GM12878 (cell line): ENCODE results near the gene TNS4. TPM values are rescaled to one million over a fixed set of nuclear protein-coding genes. Genes with fewer than 3 reads are reported as not detected.

Source experiments
- ATF7 ChIP-seq: fragments of 450-650 bp; IDR thresholded peaks from 2 replicates; pipeline ENCODE4 v1.6.1; 2016; ENCODE audit warnings: low read depth, mild to moderate bottlenecking
- CBX5 ChIP-seq: sonication (generic); IDR thresholded peaks from 2 replicates; pipeline ENCODE4 v1.6.1; 2016; ENCODE audit warnings: low read depth, moderate library complexity, mild to moderate bottlenecking, inconsistent platforms
- CTCF ChIP-seq, 3 experiments: IDR thresholded peaks in 2 of 3; conservative IDR thresholded peaks in 1 of 3; 2 replicates each; pipeline ENCODE4 v1.5.1; 2011; ENCODE audit warnings: low read depth in 3 of 3, low read length in 3 of 3, mild to moderate bottlenecking in 3 of 3, control low read depth in 2 of 3, moderate library complexity in 2 of 3, inconsistent platforms in 1 of 3, mixed read lengths in 1 of 3; ENCODE audit not compliant: control insufficient read depth in 2 of 3, insufficient read depth in 1 of 3; ENCODE audit errors: extremely low read depth in 1 of 3
- EED ChIP-seq: sonication (generic); IDR thresholded peaks from 2 replicates; pipeline ENCODE4 v1.6.1; 2016; ENCODE audit warnings: antibody characterized with exemption, low read depth
- IKZF1 ChIP-seq: fragments of 450-650 bp; conservative IDR thresholded peaks from 2 replicates; pipeline ENCODE4 v1.6.1; 2017; ENCODE audit warnings: antibody characterized with exemption, mild to moderate bottlenecking
- MEF2A ChIP-seq: IDR thresholded peaks from 2 replicates; pipeline ENCODE4 v1.6.1; 2011; ENCODE audit warnings: low read depth, mild to moderate bottlenecking, low read length, moderate library complexity; ENCODE audit not compliant: insufficient read depth
- MXI1 ChIP-seq: fragments of 150-350 bp; IDR thresholded peaks from 2 replicates; pipeline ENCODE4 v1.6.1; 2011; ENCODE audit warnings: low read depth, mild to moderate bottlenecking, inconsistent platforms, low read length, improper control_type of control experiment
- POLR2A ChIP-seq: IDR thresholded peaks from 2 replicates; pipeline ENCODE4 v1.6.1; 2011; ENCODE audit warnings: low read depth, mild to moderate bottlenecking, low read length
- PRDM15 ChIP-seq: fragments of 450-650 bp; formaldehyde crosslinking; IDR thresholded peaks from 2 replicates; pipeline ENCODE4 v1.4.0; 2020; ENCODE audit warnings: mild to moderate bottlenecking, moderate library complexity
- RCOR1 ChIP-seq: conservative IDR thresholded peaks from 2 replicates; pipeline ENCODE4 v1.6.1; 2012; ENCODE audit warnings: low read depth, low read length, improper control_type of control experiment
- SIX5 ChIP-seq: IDR thresholded peaks from 2 replicates; pipeline ENCODE4 v1.6.1; 2011; ENCODE audit warnings: mild to moderate bottlenecking, low read depth, low read length, moderate library complexity; ENCODE audit not compliant: severe bottlenecking
- SMAD5 ChIP-seq: IDR thresholded peaks from 2 replicates; pipeline ENCODE4 v1.6.1; 2016; ENCODE audit warnings: antibody characterized with exemption, low read depth
- SMC3 ChIP-seq: IDR thresholded peaks from 2 replicates; pipeline ENCODE4 v1.6.1; 2011; ENCODE audit warnings: low read length, improper control_type of control experiment, borderline replicate concordance
- SREBF1 ChIP-seq: IDR thresholded peaks from 2 replicates; pipeline ENCODE4 v1.6.1; 2012; ENCODE audit warnings: mild to moderate bottlenecking, low read length
- SUZ12 ChIP-seq: fragments of 200-600 bp; sonication (generic); IDR thresholded peaks from one replicate; pipeline ENCODE4 v1.6.1; 2018; ENCODE audit warnings: antibody characterized with exemption, mild to moderate bottlenecking; ENCODE audit not compliant: unreplicated experiment
- WRNIP1 ChIP-seq: IDR thresholded peaks from 2 replicates; pipeline ENCODE4 v1.6.1; 2011; ENCODE audit warnings: low read depth, low read length, improper control_type of control experiment, borderline replicate concordance
- ZNF217 ChIP-seq: fragments of 450-650 bp; IDR thresholded peaks from 2 replicates; pipeline ENCODE4 v1.6.1; 2017; ENCODE audit warnings: antibody characterized with exemption, mild to moderate bottlenecking
- ZNF24 ChIP-seq: fragments of 450-650 bp; IDR thresholded peaks from 2 replicates; pipeline ENCODE4 v1.6.1; 2017; ENCODE audit warnings: antibody characterized with exemption, mild to moderate bottlenecking
- ZSCAN29 ChIP-seq: fragments of 450-650 bp; IDR thresholded peaks from 2 replicates; pipeline ENCODE4 v1.6.1; 2017; ENCODE audit warnings: mild to moderate bottlenecking, moderate library complexity
- polyA plus RNA-seq, 11 experiments: library from polyadenylated mRNA; depleted of rRNA in 4 of 11; unstranded in 6 of 11; stranded (reverse) in 5 of 11; fragments of >200 nt; fragmentation: Nextera tagmentation in 4 of 11; fragmentation: Illumina TruSeq in 1 of 11; extraction: Ambion mirVana in 4 of 11; extraction: Trizol in 1 of 11; gene quantifications; 1 replicate in 1 of 11; 2 replicates in 10 of 11; pipeline versions ENCODE4 v1.2.1 to v1.2.3, GENCODE V29; 2011 to 2016; ENCODE audit warnings: inconsistent platforms in 2 of 11, missing spikeins in 2 of 11, low read depth in 1 of 11
- total RNA-seq, 4 experiments: library from RNA; depleted of rRNA in 3 of 4; stranded (reverse); fragments of >200 nt in 3 of 4; fragmentation: Illumina TruSeq in 1 of 4; extraction: Trizol in 1 of 4; gene quantifications; 2 replicates each; pipeline versions ENCODE4 v1.2.1 to v1.2.3, GENCODE V29; 2013 to 2021
- TF ChIP-seq, protein P1 (sequence below): fragments of 450-650 bp; IDR thresholded peaks from 2 replicates; pipeline ENCODE4 v1.6.1; 2016; ENCODE audit warnings: mild to moderate bottlenecking
- TF ChIP-seq, protein P2 (sequence below): IDR thresholded peaks from 2 replicates; pipeline ENCODE4 v1.6.1; 2012; ENCODE audit warnings: low read length, inconsistent platforms
- TF ChIP-seq, protein P3 (sequence below): IDR thresholded peaks from 2 replicates; pipeline ENCODE4 v1.6.1; 2011; ENCODE audit warnings: borderline replicate concordance, low read depth, mild to moderate bottlenecking, moderate library complexity, low read length; ENCODE audit not compliant: insufficient read depth, poor library complexity, severe bottlenecking

Gene TNS4
- total and polyA plus RNA-seq, 10 of the 15 experiments (the other 5 are each of a cell fraction or from before 2014, with no cell fraction given): 0.10 to 0.90 (median 0.68) TPM; not detected in 2

- TF ChIP-seq PRDM15 (CRISPR knock-in tag) (no peak), SREBF1 (no peak), CTCF (IDR thresholded peaks at IDR 0.05 in 2 of 3, conservative IDR thresholded peaks at IDR 0.05 in 1 of 3; ENCODE audit: control insufficient read depth in 2 of 3, extremely low read depth in 1 of 3, insufficient read depth in 1 of 3, low read depth in 3 of 3, low read length in 3 of 3) (no peak), MXI1 (no peak), CBX5 (no peak), SMC3 (peak; percentile 12; the same call in 1 of the 2 replicates), ATF7 (0 out of 2 replicates have a peak, but pooled peaks have one; percentile 20), EED (no peak; the same call in 1 of the 2 replicates), RCOR1 (0 out of 2 replicates have a peak, but pooled peaks have one; percentile 1), SMAD5 (no peak), MEF2A (no peak), ZNF217 (no peak), ZSCAN29 (no peak), ZNF24 (peak; percentile 98), POLR2A (no peak), SUZ12 (no peak), SIX5 (no peak), IKZF1 (peak; percentile 68), WRNIP1 (no peak)
- TF ChIP-seq, protein P1, sequence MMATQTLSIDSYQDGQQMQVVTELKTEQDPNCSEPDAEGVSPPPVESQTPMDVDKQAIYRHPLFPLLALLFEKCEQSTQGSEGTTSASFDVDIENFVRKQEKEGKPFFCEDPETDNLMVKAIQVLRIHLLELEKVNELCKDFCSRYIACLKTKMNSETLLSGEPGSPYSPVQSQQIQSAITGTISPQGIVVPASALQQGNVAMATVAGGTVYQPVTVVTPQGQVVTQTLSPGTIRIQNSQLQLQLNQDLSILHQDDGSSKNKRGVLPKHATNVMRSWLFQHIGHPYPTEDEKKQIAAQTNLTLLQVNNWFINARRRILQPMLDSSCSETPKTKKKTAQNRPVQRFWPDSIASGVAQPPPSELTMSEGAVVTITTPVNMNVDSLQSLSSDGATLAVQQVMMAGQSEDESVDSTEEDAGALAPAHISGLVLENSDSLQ: no peak
- TF ChIP-seq, protein P2, sequence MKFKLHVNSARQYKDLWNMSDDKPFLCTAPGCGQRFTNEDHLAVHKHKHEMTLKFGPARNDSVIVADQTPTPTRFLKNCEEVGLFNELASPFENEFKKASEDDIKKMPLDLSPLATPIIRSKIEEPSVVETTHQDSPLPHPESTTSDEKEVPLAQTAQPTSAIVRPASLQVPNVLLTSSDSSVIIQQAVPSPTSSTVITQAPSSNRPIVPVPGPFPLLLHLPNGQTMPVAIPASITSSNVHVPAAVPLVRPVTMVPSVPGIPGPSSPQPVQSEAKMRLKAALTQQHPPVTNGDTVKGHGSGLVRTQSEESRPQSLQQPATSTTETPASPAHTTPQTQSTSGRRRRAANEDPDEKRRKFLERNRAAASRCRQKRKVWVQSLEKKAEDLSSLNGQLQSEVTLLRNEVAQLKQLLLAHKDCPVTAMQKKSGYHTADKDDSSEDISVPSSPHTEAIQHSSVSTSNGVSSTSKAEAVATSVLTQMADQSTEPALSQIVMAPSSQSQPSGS: no peak
- TF ChIP-seq, protein P3, sequence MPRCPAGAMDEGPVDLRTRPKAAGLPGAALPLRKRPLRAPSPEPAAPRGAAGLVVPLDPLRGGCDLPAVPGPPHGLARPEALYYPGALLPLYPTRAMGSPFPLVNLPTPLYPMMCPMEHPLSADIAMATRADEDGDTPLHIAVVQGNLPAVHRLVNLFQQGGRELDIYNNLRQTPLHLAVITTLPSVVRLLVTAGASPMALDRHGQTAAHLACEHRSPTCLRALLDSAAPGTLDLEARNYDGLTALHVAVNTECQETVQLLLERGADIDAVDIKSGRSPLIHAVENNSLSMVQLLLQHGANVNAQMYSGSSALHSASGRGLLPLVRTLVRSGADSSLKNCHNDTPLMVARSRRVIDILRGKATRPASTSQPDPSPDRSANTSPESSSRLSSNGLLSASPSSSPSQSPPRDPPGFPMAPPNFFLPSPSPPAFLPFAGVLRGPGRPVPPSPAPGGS: no peak
These were observed 15.3 kb upstream of the TNS4 start (continued) for GRCh38 chr17:40516581-40517285.
